CD4-positive, alpha-beta T cell treated with Interleukin-4 for 4 hours (primary cell): ENCODE results near the gene F5.

ENCODE experiments used
- DNase-seq: peaks from one replicate; pipeline ENCODE4 v3.0.0-alpha.2; 2020

F5 gene

DNA sequence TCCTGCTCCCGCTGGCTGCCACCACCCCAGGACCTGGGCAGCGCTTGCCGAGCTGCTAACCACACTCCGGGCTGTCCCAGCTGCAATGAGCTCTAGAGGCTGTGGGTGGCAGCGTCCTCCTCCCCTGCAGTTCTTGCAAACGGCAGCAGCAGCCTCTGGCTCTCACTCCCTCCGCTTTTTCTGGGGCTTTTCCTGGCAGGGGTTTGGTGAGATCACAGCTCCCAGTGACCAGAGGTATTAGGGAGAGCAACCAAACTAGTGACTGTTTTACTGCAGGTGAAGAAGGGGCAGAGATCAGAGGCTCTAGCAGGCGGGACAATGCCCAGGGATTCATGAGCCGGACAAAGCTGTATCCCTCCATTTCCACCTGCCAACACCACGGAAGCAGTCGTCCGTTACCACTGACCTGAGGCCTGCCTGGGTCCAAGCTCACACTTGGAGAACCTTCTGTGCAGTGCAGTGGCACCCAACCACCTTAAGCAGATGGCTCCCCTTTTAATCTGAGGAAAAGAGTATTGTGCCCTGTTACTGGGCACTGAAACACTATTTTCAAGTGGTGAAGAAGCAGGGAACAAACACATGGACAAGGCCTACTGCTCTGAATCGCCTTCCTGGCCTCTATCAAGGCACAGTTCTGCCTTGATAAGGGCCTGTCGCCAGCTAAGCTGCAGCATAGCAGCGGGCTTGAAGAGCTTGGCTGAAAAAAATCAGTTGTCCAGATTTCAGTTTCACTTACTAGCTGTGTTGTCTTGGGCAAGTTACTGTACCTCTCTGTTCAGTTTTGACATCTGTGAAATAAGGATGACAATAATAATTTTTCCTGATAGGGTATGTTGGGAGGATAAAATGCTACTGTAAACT, at the start of gene F5:
Gene F5, minus strand, starts transcription at position 87 of the 861 bp plus-strand sequence. CDS start 95 bp downstream, outside the sequence.
- DNase-seq, result peak; percentile 78

DNA sequence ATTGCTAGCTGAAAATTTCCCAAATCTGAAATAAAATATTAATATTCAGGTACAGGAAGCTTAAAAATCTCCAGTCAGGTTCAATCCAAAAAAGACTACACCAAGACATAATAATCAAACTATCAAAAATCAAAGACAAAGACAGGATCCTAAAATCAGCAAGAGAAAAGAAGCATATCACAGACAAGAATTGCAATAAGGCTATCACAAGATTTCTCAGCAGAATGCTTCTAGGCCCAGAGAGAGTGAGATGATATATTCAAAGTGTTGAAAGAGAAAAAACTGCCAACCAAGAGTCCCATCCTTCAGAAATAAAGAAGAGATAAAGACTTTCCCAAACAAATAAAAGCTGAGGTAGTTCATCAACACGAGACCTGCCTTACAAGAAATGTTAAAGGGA, 48.6 kb upstream of the F5 start:
- DNase-seq, result no peak

DNA sequence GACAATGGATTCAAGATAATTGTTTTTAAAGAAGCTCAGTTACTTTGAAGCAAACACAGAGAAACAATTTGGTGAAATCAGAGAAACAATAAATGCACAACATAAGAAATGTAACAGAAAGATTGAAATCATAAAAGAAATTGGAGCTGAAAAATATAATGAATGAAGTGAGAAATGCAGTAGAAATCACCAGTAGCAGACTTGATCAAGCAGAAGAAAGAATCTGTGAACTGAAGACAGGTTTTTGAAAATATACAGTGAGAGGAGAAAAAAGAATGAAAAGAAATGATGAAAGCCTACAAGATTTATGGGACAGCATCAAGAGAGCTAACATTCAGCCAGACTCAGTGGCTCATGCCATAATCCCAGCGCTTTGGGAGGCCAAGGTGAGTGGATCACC, 47.9 kb upstream of the F5 start:
- DNase-seq, result no peak

DNA sequence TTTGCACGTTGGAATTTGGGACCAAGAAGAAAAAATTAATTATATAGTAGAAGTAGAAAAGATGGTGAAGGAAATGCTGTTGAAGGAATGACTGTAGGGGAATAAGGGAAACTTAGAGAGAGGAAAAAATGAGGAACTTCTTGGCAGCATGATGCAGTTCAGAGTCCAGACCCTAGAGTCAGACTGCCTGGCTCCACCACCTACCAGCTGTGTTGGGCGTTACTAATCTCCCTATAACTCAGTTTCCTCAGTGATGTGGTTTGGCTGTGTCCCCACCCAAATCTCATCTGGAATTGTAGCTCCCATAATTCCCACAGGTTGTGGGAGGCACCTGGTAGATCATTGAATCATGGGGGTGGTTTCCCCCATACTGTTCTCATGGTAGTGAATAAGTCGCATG, 45.0 kb upstream of the F5 start:
- no peak for DNase-seq

DNA sequence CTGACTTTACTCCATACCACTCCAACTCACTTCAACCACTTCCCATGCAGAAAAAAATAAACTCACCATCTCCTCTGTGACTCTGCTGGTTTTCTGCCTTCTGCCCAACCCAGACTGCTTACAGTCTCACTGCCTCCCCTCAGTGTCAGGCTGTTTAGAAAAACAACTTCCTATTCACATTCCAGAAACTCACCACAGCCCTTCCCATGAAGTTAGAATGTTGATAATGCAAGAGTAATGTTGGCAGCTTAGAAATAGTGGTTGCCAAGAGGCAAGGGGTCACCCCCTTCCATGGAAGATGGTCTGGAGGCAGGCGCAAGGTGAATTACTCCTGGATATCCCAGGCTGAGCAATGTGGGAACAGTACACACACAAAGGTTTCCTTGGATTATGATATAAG, 43.7 kb upstream of the F5 start, which contains the start of gene SELP:
Gene SELP, minus strand, starts transcription at position 119 of the 400 bp plus-strand sequence. Its CDS starts 50 bp downstream, at position 69.
- no peak for DNase-seq

DNA sequence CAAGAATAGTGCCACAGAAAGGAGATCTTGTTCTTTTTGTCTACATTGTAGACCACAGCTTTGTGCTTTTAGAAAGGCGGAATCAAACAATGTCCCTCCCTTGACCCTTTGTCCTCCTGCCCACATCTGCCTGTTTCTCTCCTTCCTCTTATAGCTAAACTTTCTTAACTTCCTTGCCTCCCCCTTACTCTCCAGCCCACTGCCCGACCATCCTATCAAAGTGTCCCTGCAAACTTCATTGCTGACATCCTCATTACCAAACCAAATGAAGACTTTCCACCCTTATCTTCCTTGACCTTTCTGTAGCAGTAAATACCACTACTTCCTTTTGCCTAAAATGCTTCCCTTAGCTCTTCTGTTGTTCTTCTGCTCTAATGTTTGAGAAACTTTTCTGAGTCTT, 38.6 kb upstream of the F5 start:
- DNase-seq, result no peak

DNA sequence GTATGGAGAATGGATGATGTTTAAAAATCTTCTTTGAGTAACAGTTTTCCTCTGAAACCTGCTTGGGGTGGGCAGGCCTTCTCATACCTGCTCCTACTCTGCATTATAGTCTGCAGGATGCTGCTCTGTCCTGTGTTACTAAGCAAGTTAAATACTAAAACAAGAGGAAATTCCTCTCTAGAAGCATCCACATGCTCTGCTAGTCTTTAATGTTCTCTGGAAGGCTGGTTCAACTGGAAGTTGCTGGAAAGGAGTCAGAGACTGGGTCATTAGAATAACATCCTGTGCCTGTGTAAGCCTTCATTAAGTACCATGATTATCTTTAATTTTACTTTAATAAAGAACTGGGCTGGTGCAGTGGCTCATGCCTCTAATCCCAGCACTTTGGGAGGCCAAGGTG, 37.8 kb upstream of the F5 start:
- no peak for DNase-seq

DNA sequence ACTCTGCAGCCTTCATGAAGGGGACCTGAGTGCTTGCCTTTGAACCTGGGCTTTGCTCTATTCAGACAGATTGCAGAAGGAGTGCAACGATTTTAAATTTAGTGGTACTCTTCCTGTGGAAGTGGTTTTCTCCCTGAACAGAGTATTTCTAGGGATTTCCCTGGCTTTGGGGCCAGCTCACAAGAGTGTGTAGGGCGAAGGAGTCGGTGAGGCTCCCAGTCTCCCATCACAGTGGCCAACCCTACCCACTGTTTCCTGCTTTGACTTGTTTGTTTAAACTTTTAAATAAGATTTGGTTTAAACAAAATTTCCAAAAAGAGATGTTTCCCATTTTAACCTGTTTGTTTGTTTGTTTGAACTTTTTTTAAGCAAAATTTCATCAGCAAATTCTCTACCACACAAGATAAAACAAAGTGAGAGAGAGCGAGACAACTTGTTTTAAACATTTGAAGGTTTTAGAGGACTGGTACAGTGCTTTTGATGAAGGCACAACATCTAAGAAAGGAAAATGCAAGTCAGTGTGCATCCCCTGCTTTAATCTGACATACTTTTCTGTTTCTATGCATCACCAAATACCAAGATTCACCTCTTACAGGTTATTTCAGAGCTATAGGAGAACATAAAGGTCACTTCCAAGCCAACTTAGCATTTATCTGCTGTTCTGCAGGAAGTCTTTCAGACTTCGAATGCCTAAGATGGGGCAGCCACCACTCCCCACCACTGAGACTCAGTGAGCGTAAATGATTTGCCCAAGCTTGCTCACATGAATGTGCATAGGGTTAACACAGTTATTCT, 37.0 kb upstream of the F5 start:
- no peak for DNase-seq

DNA sequence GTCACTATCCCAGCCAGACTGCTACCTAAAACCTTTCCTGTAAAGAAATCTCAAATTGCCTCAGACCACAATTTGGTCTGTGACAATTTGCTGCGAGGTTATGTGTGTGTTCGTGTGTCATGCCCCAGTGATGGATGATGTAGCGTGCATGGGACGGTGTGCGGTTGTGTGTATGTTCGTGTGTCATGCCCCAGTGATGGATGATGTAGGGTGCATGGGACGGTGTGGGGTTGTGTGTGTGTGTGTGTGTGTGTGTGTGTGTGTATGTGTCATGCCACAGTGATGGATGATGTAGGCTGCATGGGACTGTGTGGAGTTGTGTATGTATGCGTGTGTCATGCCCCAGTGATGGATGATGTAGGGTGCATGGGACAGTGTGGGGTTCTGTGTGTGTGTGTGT, 34.3 kb upstream of the F5 start:
- DNase-seq, result no peak

DNA sequence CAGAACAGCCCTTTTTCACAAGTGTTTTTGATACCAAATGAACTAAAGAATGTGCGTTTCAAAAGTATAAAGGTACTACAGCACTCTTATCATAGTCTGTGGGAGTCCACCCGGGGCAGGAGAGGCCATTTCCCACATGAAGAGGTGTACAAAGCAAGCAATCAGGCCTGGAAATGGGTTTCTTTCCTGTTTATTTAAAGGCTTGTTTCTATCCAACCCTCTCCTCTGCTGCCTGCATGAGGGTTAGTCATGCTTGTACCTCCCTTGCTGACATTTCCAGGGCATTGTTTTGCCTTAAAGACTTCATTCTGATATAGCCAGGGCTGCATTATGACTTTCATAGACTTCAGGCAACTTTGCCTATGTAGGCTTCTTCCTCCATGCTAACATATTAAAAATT, 32.1 kb upstream of the F5 start:
- DNase-seq, result no peak

DNA sequence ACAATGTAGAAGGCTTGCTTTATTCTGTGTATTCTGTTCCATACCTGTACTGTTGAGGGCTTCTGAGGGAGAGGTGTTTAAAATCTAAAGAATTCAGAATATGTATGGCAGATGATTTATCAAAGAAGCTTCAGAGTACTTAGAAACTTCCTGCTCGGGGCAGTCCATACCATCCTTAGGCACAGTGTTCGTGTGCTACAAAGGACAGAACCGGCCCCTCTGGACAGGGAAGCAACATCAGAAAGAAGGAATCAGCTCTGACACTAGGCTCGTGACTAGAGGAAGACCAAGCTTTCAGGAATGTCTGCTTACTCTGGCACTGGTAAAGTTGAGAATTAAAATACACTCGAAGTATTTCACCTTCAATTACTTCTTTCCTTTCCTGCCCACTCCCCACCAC, 29.5 kb upstream of the F5 start:
- no peak for DNase-seq

DNA sequence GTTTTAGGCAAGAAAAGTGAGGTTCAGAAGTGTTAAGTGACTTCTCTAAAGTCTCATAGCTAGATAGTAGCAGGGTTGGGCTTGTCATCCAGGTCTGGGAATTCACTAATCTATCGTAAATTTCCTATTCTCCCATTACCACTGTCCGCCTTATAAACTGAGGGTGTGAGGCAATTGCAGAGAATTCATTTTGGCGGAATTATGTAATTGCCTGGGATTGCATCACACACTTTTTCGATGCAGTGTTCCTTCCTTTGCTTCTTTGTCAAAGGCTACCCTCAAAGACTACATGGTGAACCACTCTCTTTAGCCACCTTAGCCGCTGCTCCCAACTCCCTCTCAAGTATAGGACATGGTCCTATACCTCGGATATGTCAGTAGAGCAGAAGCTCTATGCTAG, 24.6 kb upstream of the F5 start:
- no peak for DNase-seq

DNA sequence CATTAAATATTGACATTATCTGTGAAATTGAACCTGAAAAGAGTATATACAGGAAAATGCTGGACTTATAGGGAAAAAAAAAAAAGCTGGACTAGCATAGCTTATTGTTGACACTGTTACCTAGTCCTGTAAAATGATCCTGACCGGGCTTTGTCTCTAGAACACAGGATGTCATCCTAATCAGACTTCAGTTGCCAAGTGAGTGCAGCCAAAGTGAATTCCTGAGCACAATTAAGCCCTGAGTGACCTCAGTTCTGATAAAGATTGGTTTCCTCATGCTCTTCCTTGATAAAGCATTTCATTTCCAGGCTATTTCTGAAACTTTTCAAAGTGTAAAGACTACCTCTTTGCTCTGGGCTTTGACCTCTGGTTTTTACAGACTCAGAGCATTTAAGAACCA, 23.8 kb upstream of the F5 start:
- DNase-seq, result no peak

DNA sequence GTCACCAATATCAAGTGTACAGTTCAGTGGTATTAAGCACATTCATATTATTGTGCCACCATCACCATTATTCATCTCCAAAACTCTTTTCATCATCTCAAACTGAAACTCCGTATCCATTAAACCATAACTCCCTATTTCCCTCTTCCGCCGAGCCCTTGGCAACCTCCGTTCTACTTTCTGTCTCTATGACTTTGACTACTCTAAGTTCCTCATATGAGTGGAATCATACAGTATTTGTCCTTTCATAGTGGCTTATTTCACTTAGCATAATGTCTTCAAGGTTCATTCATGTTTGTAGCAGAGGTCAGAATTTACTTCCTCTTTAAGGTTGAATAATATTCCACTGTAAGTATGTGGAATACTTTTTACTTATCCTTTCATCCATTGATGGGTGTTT, 21.9 kb upstream of the F5 start:
- no peak for DNase-seq

DNA sequence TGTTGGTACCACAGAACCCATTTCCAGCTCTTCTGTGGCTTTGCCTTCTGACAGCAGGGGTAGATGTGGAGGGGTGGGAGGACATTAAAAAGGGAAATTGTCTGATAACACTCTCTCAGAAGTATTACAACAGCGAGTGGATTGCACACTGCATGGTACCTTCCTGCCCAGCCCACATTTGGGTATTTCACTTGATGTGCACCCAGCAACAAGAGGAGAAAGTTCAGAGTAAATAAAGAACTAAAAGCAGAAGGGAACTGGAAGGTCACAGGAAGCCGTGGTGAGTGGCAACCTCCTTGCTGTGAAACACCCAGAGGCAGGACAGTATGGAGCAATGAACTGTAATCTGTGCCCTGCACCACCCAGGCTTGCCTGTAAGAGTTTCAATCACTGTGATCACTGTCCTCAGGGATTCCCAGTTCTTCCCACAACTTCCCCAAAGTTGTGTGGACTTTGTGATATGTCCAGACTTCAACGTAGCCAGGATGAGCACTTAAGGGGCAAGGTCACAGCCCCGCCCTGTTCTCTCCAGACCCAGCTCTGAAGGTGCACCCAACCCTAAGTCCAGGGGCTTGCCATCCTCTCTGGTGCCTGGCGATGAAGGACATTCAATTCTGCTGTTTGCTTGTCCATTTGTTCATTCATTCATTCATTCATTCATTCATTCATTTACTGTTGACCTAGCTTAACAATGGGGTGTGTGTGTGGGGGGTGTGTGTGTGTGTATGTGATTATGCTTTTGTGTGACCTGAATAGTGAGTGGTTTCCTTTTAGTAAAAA, 18.7 kb upstream of the F5 start:
- DNase-seq, result peak; percentile 80

DNA sequence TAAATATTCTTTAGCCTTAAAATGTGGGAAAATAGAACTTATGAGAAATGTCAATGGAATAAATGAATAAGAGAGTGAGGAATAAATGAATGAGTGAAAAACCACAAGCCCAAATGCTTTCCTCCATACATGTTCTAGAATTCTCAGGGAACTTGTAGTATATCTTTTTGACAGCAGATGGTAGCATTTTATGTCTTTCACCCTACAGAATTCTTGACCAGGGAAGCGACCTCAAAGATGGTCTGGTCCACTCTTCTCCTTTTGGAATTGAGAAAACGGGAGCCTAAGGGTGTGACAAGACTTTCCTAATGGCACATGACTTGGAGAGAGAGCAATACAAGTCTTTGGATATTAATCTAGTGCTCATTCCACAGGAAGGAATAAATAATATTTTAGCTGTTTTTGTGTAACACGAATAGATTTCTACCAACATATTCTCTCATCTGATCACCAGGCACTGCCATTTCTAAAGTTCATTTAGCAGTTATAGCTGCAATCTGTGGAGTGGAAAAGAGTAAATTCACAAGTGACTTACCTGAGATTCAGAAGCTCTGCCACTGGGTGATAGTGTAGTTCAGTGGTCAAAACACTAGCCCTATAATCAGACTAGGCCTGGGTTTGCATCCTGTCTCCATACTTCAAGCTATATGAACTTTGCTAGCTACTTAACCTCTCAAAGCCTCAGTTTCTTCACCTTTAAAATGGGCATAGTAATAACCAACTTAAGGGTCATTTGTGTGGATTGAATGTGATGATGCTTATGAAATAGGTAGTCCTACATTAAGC, 15.0 kb upstream of the F5 start:
- DNase-seq, result peak; percentile 41

DNA sequence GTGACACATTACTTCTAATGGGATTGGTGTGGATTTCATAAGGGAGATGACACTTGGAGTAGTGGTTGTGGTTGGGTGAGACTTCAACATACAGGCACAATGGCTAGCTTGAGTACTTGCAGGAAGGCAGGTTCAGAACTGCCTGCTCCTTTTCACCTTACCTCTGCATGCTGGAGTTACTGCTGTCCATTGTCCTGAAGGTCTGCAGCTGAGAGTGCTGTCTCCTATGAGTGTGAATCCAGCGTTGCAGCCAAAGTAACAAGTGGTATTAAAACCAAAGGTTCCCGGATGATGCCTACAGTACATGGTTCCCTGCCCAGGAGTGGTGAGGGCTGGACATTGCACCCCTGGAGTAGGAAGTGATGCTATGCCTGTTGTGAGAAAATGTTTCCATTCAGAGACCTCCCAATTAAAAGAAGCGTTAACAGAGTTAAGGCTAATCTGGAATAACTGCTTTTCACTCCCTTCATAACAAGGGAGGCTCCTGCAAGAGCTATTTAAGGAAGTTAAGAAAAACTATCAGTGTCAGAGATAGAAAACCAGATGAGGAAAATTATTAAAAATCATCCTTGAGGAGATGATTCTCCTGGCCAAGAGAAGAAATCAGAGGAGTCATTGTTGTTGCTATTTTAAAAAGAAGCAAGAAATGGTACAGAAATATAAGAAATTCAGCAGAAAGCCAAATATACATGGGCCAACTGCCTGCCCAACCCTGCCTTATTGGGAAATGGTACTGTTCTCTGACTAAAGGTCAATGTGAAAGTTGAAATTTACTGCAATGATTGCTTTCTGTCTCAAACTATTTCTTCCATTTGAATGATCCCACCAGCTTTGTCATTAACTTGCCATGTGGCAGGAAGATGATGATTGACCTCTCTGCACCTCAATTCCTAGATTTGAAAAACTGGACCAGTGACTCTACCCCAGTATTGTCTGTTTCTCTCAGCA, 9.8 kb upstream of the F5 start:
- no peak for DNase-seq

DNA sequence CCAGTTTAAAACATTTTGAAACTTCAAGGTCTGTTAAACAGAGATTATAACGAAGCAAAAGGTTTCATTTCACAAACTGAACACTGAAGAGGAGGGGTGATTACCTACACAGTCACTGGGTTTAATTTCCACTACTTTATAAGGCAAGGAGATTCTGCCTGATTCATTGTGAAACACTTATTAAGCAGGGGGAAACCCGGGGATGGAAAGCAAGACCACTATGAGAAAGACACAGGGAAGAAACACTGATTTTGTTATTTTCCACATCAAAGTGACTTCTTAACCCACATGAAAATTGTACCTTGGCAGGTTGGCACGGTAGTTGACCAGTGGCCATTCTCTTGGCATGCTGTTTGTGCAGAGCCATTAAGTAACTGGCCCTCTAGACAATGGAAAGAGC, 8.1 kb upstream of the F5 start:
- DNase-seq, result no peak

DNA sequence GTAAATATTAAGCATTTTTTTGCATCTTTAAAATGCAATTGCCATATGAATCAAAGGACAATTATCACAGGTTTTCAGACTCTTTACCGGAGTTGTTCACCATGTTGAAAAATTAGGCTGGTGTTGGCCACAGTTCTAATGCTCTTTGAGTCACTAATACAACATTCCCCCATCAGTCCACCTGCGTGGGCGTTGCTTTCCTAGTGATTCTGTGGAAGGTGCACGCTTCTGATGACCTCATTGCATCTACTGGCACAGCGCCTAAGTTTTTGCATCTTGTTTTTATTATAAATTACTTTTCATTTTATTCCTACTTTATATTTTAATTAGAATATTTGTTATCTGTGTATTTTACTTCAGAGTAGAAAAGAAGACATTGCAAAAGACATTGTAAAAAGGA, 4.7 kb upstream of the F5 start:
- DNase-seq, result no peak

DNA sequence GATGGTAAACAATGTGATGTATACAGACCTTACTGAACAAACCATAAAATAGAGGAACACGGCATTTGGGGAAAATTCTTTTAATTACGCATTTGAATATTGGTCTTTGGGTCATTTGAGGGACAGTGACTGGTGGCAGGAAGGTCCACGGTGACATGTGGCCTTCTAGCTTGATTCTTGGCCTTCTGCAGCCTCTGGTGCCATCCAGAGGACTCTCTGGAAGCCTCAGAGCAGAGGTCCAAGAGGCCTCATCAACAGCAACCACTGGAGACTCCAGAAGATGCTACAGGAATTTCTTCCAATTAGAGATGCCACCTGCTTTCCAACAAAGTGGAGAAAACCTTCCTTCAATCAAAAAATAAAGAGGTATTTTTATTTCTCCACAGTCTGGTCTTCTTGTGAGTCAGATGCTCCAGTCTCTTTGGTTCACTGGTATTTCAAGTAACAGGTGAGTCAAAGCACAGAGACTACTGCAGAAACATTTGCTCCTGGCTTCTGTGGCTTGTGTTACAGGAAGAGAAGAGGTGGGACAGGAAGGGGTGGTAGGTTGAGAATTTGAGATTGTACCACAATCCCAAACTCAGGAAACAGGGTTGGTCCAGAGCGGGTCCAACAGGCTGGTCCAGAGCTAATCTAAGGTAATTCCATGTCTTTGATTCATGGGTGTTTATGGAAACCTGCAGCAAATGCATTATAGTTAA, 2.7 kb upstream of the F5 start:
- peak; percentile 47 for DNase-seq

DNA sequence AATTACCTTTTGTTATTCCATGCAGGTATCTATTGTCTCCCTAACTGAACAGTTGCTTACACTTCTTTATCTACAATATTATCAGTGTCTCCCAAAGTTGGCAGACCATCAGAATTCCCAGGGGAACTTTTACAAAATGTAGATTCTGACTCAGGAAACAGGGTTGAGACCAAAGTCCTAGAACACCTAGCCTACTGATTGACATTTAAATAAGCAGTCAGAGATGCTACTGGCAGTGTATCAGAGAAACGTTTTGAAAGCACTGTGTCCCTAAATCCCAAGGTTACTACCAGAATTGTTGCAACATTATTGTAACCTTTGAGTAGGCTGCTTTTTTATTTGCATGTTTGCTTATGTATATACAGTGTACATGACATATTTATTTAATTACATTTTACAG, 1.8 kb upstream of the F5 start:
- DNase-seq, result no peak
